PC-9 (cell line): ENCODE results near the gene ICE2. TPM values are rescaled to one million over a fixed set of nuclear protein-coding genes. Genes with fewer than 3 reads are reported as not detected.

Source experiments
- BruUV-seq: library from RNA; stranded (reverse); fragments of 400-500 nt; replicated peaks from 2 replicates; lab custom pipeline; 2021; lab: Mats Ljungman, UMichigan
- CTCF ChIA-PET: fragments of 300-600 bp; sonication (Branson Sonifier 250); formaldehyde crosslinking; loops from one replicate; lab custom pipeline; 2022; ENCODE audit warnings: antibody characterized with exemption; lab: Charles Lee
- POLR2A ChIA-PET: fragments of 300-600 bp; sonication (Branson Sonifier 250); formaldehyde crosslinking; loops from one replicate; lab custom pipeline; 2022; ENCODE audit warnings: antibody characterized with exemption; ENCODE audit not compliant: unreplicated experiment; lab: Charles Lee
- DNase-seq, 2 experiments: peaks; one replicate each; pipeline versions ENCODE4 v3.0.0 to v3.0.0-alpha.2; 2015 to 2022; ENCODE audit warnings: mixed read lengths in 1 of 2
- H2AFZ ChIP-seq: fragments of 200-600 bp; sonication (generic); 2 replicates; pipeline ENCODE4 v1.8.1; 2017; ENCODE audit warnings: antibody characterized with exemption
- H3F3A ChIP-seq: fragments of 200-600 bp; sonication (generic); 2 replicates; pipeline ENCODE4 v1.8.1; 2017; ENCODE audit warnings: antibody characterized with exemption, mild to moderate bottlenecking, low read depth; ENCODE audit not compliant: insufficient read depth
- H3K27ac ChIP-seq: fragments of 200-600 bp; sonication (generic); 2 replicates; pipeline ENCODE4 v1.6.1; 2016; ENCODE audit warnings: mixed run types
- H3K27me3 ChIP-seq: fragments of 200-600 bp; sonication (generic); 2 replicates; pipeline ENCODE4 v1.6.1; 2016; ENCODE audit warnings: low read depth, mixed run types; ENCODE audit not compliant: insufficient read depth
- H3K36me3 ChIP-seq: fragments of 200-600 bp; sonication (generic); 2 replicates; pipeline ENCODE4 v1.6.1; 2016; ENCODE audit warnings: low read depth, mixed run types
- H3K4me1 ChIP-seq: fragments of 200-600 bp; sonication (generic); replicated peaks from 2 replicates; pipeline ENCODE4 v1.6.1; 2016; ENCODE audit warnings: mixed run types; ENCODE audit not compliant: insufficient read depth
- H3K4me2 ChIP-seq: fragments of 200-600 bp; sonication (generic); 2 replicates; pipeline ENCODE4 v1.6.1; 2017; ENCODE audit warnings: mixed run types
- H3K4me3 ChIP-seq: fragments of 200-600 bp; sonication (generic); 2 replicates; pipeline ENCODE4 v1.6.1; 2016; ENCODE audit warnings: mixed run types
- H3K79me2 ChIP-seq: fragments of 200-600 bp; sonication (generic); 2 replicates; pipeline ENCODE4 v1.6.1; 2017; ENCODE audit warnings: low read depth, mixed run types
- H3K9me2 ChIP-seq: fragments of 200-600 bp; sonication (generic); 2 replicates; pipeline ENCODE4 v1.8.1; 2017; ENCODE audit warnings: mild to moderate bottlenecking; ENCODE audit not compliant: insufficient read depth
- H3K9me3 ChIP-seq: fragments of 200-600 bp; sonication (generic); 2 replicates; pipeline ENCODE4 v1.8.1; 2016; ENCODE audit warnings: low read depth; ENCODE audit not compliant: insufficient read depth
- H4K20me1 ChIP-seq: fragments of 200-600 bp; sonication (generic); 2 replicates; pipeline ENCODE4 v1.8.1; 2017; ENCODE audit not compliant: insufficient read depth
- EZH2 ChIP-seq: fragments of 200-600 bp; sonication (generic); IDR thresholded peaks from 2 replicates; pipeline ENCODE4 v1.8.0; 2017; ENCODE audit warnings: antibody characterized with exemption, low read depth
- intact Hi-C: fragments of 100-400 bp; cut with micrococcal nuclease; formaldehyde crosslinking; loops from one replicate; pipeline ENCODE4 v1.10.0; 2022; ENCODE audit not compliant: unreplicated experiment
- total RNA-seq: library from RNA; stranded (reverse); gene quantifications from 2 replicates; pipeline ENCODE4 v1.2.3, GENCODE V29; 2021
- TF ChIP-seq, protein P1 (sequence below): fragments of 200-600 bp; sonication (generic); conservative IDR thresholded peaks from 2 replicates; pipeline ENCODE4 v1.6.1; 2017; ENCODE audit warnings: mixed run types, antibody characterized with exemption, mild to moderate bottlenecking, moderate library complexity

ICE2 gene
- total RNA-seq, 1 experiment from 2014 or later: 67.5 TPM

GRCh38 chr15:60454824-60455223, 24.1 kb downstream of the ICE2 start:
- ChIA-PET POLR2A (no interaction called here), CTCF (no interaction called here)
- Histone ChIP-seq H3K79me2 (no peaks in the 10 kb centered on the region), H3K27me3 (no peaks in the 10 kb centered on the region), H3F3A (no peaks in the 10 kb centered on the region), H2AFZ (no peak overlapping the region), H3K4me3 (no peak overlapping the region), H4K20me1 (no peaks in the 10 kb centered on the region), H3K36me3 (no peaks in the 10 kb centered on the region), H3K27ac (no peak overlapping the region), H3K9me3 (no peaks in the 10 kb centered on the region), H3K9me2 (no peaks in the 10 kb centered on the region), H3K4me2 (no peak overlapping the region), H3K4me1 (no peaks in the 10 kb centered on the region)
- TF ChIP-seq EZH2: no peak
- TF ChIP-seq, protein P1, sequence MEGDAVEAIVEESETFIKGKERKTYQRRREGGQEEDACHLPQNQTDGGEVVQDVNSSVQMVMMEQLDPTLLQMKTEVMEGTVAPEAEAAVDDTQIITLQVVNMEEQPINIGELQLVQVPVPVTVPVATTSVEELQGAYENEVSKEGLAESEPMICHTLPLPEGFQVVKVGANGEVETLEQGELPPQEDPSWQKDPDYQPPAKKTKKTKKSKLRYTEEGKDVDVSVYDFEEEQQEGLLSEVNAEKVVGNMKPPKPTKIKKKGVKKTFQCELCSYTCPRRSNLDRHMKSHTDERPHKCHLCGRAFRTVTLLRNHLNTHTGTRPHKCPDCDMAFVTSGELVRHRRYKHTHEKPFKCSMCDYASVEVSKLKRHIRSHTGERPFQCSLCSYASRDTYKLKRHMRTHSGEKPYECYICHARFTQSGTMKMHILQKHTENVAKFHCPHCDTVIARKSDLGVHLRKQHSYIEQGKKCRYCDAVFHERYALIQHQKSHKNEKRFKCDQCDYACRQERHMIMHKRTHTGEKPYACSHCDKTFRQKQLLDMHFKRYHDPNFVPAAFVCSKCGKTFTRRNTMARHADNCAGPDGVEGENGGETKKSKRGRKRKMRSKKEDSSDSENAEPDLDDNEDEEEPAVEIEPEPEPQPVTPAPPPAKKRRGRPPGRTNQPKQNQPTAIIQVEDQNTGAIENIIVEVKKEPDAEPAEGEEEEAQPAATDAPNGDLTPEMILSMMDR: no peak
- no TSS peak for BruUV-seq
- DNase-seq: no peak
- intact Hi-C loops: no loop called here

DNA sequence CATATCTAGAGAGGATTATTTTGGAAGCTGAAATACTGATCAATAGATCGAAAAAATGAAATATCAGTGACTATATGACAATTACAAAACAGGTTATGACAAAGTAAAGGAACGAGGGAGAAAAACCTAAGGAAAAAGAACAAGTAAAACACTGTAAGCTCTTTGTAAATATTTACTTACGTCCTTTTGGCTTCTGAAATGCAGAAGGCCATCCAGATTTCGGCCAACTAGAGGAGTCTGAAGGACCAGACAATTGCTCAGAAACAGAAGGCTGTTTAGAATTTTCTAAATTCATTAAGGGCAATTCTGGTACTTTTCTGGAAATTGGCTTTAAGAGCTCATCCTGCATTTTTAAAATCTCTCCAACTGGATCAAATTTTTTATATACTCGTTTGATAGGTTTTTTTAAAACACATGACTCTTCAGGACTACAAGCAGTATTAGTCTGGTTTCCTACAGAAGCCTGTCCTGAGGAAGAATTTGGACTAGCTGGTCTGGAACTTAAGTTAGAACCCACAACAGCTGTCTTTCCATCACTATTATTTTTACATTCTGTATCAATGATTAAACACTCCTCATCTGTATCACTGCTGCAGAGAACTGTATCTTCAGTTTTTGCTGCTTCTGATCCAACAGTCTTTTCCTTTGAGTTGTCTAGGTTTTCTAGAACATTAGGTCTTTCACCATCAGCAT, 30.1 kb downstream of the ICE2 start:
- CTCF ChIA-PET: no interaction called here
- POLR2A ChIA-PET: no interaction called here
- no peaks in the 10 kb centered on the region for H3K9me3 ChIP-seq
- H3K79me2 ChIP-seq: no peaks in the 10 kb centered on the region
- H3K4me1 ChIP-seq: no peaks in the 10 kb centered on the region
- H4K20me1 ChIP-seq: no peaks in the 10 kb centered on the region
- H3K4me2 ChIP-seq: no peak overlapping the region
- TF ChIP-seq EZH2: no peak
- TF ChIP-seq, protein P1: no peak
- no peak for DNase-seq
- intact Hi-C loops: no loop called here
- H3K9me2 ChIP-seq: no peaks in the 10 kb centered on the region
- no peaks in the 10 kb centered on the region; the same call in 1 of the 2 replicates for H3K36me3 ChIP-seq
- no peaks in the 10 kb centered on the region for H3F3A ChIP-seq
- H3K4me3 ChIP-seq: no peak overlapping the region
- H3K27ac ChIP-seq: no peak overlapping the region
- no peaks in the 10 kb centered on the region for H3K27me3 ChIP-seq
- H2AFZ ChIP-seq: no peak overlapping the region
- BruUV-seq: no TSS peak

DNA sequence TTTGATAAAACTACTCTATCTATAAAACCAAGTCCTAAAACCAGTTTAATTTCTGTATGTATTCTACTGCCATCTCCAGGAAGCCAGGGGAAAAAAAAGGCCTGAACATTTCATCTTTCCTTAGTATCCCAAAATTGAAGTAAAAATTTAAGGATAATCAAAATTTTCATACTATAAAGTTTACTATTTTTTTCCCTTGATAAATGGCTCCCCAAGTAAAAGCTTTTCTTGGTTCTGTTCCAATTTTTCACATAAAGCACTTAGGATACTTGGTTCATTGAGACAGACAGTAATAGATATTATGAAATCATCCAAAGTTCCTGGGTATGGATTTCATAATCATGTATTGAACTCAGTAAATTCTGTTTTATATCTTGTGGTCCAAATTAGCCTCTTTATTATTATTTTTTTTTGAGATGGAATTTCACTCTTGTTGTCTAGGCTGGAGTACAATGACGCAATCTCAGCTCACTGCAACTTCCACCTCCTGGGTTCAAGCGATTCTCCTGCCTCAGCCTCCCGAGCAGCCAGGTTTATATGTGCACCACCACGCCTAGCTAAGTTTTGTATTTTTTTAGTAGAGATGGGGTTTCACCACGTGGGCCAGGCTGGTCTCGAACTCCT, 34.5 kb downstream of the ICE2 start:
- H3K27me3 ChIP-seq: no peaks in the 10 kb centered on the region
- H3K27ac ChIP-seq: no peak overlapping the region
- H3K9me3 ChIP-seq: no peaks in the 10 kb centered on the region
- POLR2A ChIA-PET: interaction anchor here (0.7 to 0.8 kb wide), 2 partner anchors 46 to 50 kb away, joined by 4 to 5 read pairs; no protein-coding TSS in a partner anchor
- no peak overlapping the region for H3K4me3 ChIP-seq
- no peak overlapping the region for H3K4me2 ChIP-seq
- H4K20me1 ChIP-seq: no peaks in the 10 kb centered on the region
- no peaks in the 10 kb centered on the region for H3F3A ChIP-seq
- intact Hi-C loops: loop anchor here (1.0 to 5.0 kb wide), 5 partner anchors 20 to 116 kb away; no protein-coding TSS in a partner anchor
- no peaks in the 10 kb centered on the region for H3K4me1 ChIP-seq
- H3K9me2 ChIP-seq: no peaks in the 10 kb centered on the region
- TF ChIP-seq EZH2: no peak
- TF ChIP-seq, protein P1: peak; percentile 60
- H3K79me2 ChIP-seq: no peaks in the 10 kb centered on the region
- H3K36me3 ChIP-seq: no peaks in the 10 kb centered on the region; the same call in 1 of the 2 replicates
- no TSS peak for BruUV-seq
- H2AFZ ChIP-seq: no peak overlapping the region
- CTCF ChIA-PET: interaction anchor here (0.6 to 1.7 kb wide), 9 partner anchors 20 to 454 kb away, joined by 3 to 6 read pairs (median 3); no protein-coding TSS in a partner anchor
- DNase-seq: no peak
